Measurements from ENCODE around the gene DNASE1L2.
"Not testable (repeated sequence)": the region's sequence is repeated elsewhere in the genome, so short reads cannot be mapped to it uniquely, and the experiment has no call there.

DNA sequence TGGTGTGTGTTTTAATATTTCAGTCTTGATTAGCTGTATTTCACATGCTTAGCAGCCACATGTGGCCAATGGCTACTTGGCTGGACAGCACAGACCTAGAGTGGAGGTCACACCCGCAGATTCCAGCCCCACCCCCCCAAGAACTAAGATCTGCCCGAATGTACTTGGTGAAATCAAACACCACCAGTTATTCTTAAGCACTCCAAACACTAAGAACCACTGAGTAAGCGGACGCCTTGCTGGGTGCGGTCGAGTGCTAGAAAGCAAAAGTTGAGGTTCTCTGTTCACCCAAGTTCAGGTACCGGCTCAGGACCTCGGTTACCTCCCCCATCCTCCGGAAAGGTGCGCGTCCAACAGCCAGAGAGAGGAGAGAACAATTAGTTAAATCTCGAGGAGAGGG, 30.6 kb downstream of the DNASE1L2 start:
- TF ChIP-seq, protein P1, sequence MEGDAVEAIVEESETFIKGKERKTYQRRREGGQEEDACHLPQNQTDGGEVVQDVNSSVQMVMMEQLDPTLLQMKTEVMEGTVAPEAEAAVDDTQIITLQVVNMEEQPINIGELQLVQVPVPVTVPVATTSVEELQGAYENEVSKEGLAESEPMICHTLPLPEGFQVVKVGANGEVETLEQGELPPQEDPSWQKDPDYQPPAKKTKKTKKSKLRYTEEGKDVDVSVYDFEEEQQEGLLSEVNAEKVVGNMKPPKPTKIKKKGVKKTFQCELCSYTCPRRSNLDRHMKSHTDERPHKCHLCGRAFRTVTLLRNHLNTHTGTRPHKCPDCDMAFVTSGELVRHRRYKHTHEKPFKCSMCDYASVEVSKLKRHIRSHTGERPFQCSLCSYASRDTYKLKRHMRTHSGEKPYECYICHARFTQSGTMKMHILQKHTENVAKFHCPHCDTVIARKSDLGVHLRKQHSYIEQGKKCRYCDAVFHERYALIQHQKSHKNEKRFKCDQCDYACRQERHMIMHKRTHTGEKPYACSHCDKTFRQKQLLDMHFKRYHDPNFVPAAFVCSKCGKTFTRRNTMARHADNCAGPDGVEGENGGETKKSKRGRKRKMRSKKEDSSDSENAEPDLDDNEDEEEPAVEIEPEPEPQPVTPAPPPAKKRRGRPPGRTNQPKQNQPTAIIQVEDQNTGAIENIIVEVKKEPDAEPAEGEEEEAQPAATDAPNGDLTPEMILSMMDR (conservative IDR thresholded peaks at IDR 0.05), result not testable (repeated sequence)
- not testable (repeated sequence) for TF ChIP-seq ZFX (IDR thresholded peaks at IDR 0.05)

Data from C4-2B (cell line).